HG03025 (cell line): ENCODE results near the gene CFAP299.

Source experiments
- ATAC-seq: cut with Tn5 transposase; IDR thresholded peaks from one replicate; pipeline ENCODE4 v1.9.1; 2021; ENCODE audit warnings: mild to moderate bottlenecking, moderate library complexity; ENCODE audit not compliant: unreplicated experiment, low FRiP score

Gene CFAP299

GRCh38 chr4:80387390-80388283 lies 52.1 kb downstream of the CFAP299 start:
- no peak for ATAC-seq

GRCh38 chr4:80388284-80388607 lies 52.7 kb downstream of the CFAP299 start:
- no peak for ATAC-seq

- no peak for ATAC-seq
Measured at GRCh38 chr4:80390178-80390577, 54.6 kb downstream of the CFAP299 start.

- no peak for ATAC-seq
Measured at GRCh38 chr4:80393246-80393969, 57.9 kb downstream of the CFAP299 start.

- no peak for ATAC-seq
Measured at GRCh38 chr4:80393970-80394250, 58.4 kb downstream of the CFAP299 start.

GRCh38 chr4:80407246-80407645 lies 71.7 kb downstream of the CFAP299 start:
- no peak for ATAC-seq

GRCh38 chr4:80409809-80410208 lies 74.3 kb downstream of the CFAP299 start:
- ATAC-seq = no peak

- no peak for ATAC-seq
Measured at GRCh38 chr4:80412322-80412721, 76.8 kb downstream of the CFAP299 start.

GRCh38 chr4:80413086-80413485 lies 77.6 kb downstream of the CFAP299 start:
- ATAC-seq = no peak

GRCh38 chr4:80417019-80417418 lies 81.5 kb downstream of the CFAP299 start:
- ATAC-seq = no peak

GRCh38 chr4:80419946-80420345 lies 84.4 kb downstream of the CFAP299 start:
- ATAC-seq = peak; percentile 46

- no peak for ATAC-seq
Measured at GRCh38 chr4:80420638-80421037, 85.1 kb downstream of the CFAP299 start.

GRCh38 chr4:80422727-80423404 lies 87.3 kb downstream of the CFAP299 start:
- ATAC-seq = no peak

- no peak for ATAC-seq
Measured at GRCh38 chr4:80423553-80424224, 88.2 kb downstream of the CFAP299 start.

GRCh38 chr4:80424225-80424581 lies 88.7 kb downstream of the CFAP299 start:
- ATAC-seq = no peak

GRCh38 chr4:80425124-80426100 lies 89.9 kb downstream of the CFAP299 start:
- no peak for ATAC-seq

GRCh38 chr4:80431203-80431965 lies 95.9 kb downstream of the CFAP299 start:
- ATAC-seq = no peak

GRCh38 chr4:80434238-80434637 lies 98.7 kb downstream of the CFAP299 start:
- ATAC-seq = no peak

- ATAC-seq = no peak
Measured at GRCh38 chr4:80438016-80438415, 102.5 kb downstream of the CFAP299 start.
